Cardiac fibroblast (primary cell): Measurements from ENCODE around the gene ATP11A.

Source experiments
- DNase-seq, 2 donors: peaks; one replicate each; pipeline versions ENCODE4 v3.0.0 to v3.0.0-alpha.2; 2010; ENCODE audit warnings: low read depth in 2 of 2
- H3K4me3 ChIP-seq, 2 donors: replicated peaks in 1 of 2; 1 replicate in 1 of 2; 2 replicates in 1 of 2; pipeline ENCODE4 v1.5.1; 2011; ENCODE audit warnings: low read depth in 2 of 2, low read length in 2 of 2, mild to moderate bottlenecking in 2 of 2, moderate library complexity in 1 of 2
- CTCF ChIP-seq: IDR thresholded peaks from one replicate; pipeline ENCODE4 v1.5.1; 2011; ENCODE audit warnings: low read depth, mild to moderate bottlenecking, low read length, inconsistent platforms

ATP11A gene

DNA sequence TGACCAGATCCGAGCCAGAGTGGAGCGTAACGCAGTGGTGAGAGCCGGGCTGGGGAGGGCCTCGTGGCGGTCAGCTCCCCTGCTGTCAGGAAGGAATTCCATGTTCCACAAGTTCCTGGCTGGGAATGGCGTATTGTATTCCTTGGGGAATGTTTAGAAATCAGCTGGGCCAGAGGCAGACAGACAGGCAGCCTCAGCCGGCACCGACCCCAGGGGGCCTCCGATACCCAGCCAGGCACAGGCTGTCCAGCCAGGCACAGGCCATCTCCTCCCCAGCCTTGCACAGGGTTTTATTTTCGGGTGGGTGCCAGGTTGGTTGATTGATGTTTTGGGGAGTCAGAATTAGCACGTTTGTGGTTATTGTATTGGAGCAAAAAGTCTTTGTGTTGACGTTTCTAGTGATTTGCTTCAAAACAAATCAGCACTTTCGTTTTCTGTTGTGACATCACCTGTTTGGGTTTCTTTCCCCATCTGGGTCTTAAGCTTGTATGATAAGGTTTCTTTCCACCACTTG is 152.6 kb downstream of the ATP11A start:
- TF ChIP-seq CTCF = no peak
- H3K4me3 ChIP-seq = peak overlapping the region in 1 of 2 donors; percentile 8
- peak; percentile 29 to 72 for DNase-seq

- TF ChIP-seq CTCF = no peak
- DNase-seq = peak in 1 of 2 donors; percentile 15
- no peak overlapping the region for H3K4me3 ChIP-seq
These were observed 153.1 kb downstream of the ATP11A start for GRCh38 chr13:112842931-112843391.

DNA sequence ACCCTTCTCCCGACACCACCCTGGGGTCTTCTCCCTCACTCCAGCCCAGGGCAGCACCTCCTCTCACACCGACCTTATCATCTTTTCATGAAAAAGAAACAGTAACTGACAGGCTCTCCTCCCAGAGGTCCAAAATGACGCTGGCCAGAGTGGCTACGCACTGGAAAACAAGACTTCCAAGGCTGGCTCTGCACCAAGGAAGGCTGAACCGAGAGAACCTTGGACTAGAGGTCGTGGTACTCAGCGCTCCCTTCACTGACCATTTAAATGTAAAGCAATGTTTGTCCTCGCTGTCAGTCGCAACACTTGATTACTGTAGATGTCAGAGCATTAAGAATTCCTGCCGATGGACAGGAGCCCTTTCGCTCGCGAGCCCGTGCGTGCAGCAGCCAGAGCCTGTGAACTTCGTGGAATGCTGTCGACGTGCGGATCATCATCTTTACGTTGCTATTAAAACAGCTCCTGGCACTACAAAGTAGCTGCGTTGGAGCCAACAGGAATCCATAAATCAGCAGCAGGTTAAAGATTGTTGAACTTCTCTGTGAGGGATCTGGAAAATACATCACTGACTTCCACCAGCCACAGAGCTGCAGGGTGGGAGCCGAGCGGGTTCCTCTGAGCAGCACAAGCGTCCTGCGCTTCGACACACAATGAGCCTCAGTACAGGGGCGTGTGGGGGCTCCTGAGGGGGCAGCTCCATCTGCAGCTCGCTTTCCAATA is 153.7 kb downstream of the ATP11A start:
- H3K4me3 ChIP-seq = no peak overlapping the region
- DNase-seq = no peak
- TF ChIP-seq CTCF = no peak

DNA sequence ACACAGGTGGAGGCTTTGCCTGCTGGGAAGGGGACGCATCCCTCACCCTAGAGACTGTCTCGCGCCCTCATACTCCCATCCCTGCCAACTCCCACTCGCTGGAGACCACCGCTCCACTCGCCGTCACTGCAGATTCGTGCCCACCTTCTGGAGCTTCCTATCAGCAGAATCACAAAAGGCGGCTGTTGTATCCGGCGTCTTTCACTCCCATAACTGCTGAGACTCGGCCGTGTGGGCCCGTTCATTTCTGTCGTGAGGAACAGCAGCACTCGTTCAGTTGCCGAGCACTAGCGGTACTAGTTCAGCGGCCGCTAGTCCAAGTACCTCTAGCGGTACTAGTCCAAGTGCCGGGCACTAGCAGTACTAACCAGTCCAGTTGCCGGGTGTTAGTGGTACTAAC is 154.6 kb downstream of the ATP11A start:
- no peak for TF ChIP-seq CTCF

GRCh38 chr13:112844879-112845278 is 155.0 kb downstream of the ATP11A start:
- DNase-seq = no peak
- no peak overlapping the region for H3K4me3 ChIP-seq
- TF ChIP-seq CTCF = no peak

More for the DNA sequence above, 154.6 kb downstream of the ATP11A start:
- no peak for DNase-seq
- H3K4me3 ChIP-seq = no peak overlapping the region

- TF ChIP-seq CTCF = no peak
- no peak for DNase-seq
- H3K4me3 ChIP-seq = no peak overlapping the region
These were observed 155.8 kb downstream of the ATP11A start for GRCh38 chr13:112845511-112846144.
